Immature natural killer cell (primary cell): Measurements from ENCODE around the gene CLMN. TPM values are rescaled to one million over a fixed set of nuclear protein-coding genes. Genes with fewer than 3 reads are reported as not detected.

Experiments
- DNase-seq, 3 donors: peaks; one replicate each; pipeline ENCODE4 v3.0.0; 2022; ENCODE audit warnings: mixed read lengths in 1 of 3
- H3K27ac Mint-ChIP-seq, 6 donors: one replicate each; pipeline ENCODE4 v1.8.0; 2020; ENCODE audit warnings: mixed read lengths in 6 of 6, mild to moderate bottlenecking in 5 of 6, inconsistent platforms in 4 of 6, moderate library complexity in 3 of 6
- H3K27me3 Mint-ChIP-seq, 3 donors: one replicate each; pipeline ENCODE4 v1.8.0; 2020 to 2021; ENCODE audit warnings: low read depth in 3 of 3, mild to moderate bottlenecking in 3 of 3, mixed read lengths in 3 of 3, moderate library complexity in 3 of 3, inconsistent platforms in 1 of 3
- H3K36me3 Mint-ChIP-seq, 3 donors: one replicate each; pipeline ENCODE4 v1.8.0; 2020; ENCODE audit warnings: mixed read lengths in 3 of 3, inconsistent platforms in 2 of 3, mild to moderate bottlenecking in 2 of 3
- H3K4me1 Mint-ChIP-seq, 2 donors: one replicate each; pipeline ENCODE4 v1.8.0; 2020; ENCODE audit warnings: inconsistent platforms in 2 of 2, mild to moderate bottlenecking in 2 of 2, mixed read lengths in 2 of 2, moderate library complexity in 1 of 2
- H3K4me3 Mint-ChIP-seq, 5 donors: one replicate each; pipeline ENCODE4 v1.8.0; 2020; ENCODE audit warnings: mild to moderate bottlenecking in 5 of 5, mixed read lengths in 5 of 5, inconsistent platforms in 3 of 5, moderate library complexity in 3 of 5
- H3K9me3 Mint-ChIP-seq, 6 donors: one replicate each; pipeline ENCODE4 v1.8.0; 2020; ENCODE audit warnings: mild to moderate bottlenecking in 6 of 6, mixed read lengths in 6 of 6, inconsistent platforms in 4 of 6, moderate library complexity in 3 of 6
- polyA plus RNA-seq, 3 donors: library from polyadenylated mRNA; unstranded; fragments of 300-500 nt; fragmentation: Illumina TruSeq; gene quantifications; one replicate each; pipeline ENCODE4 v1.2.3, GENCODE V29; 2021

CLMN gene
- polyA plus RNA-seq, 3 donors from 2014 or later: 0.09 to 0.39 TPM; not detected in 1

- H3K4me1 Mint-ChIP-seq: no peaks in the 10 kb centered on the region
- no peaks in the 10 kb centered on the region for H3K9me3 Mint-ChIP-seq
- DNase-seq: no peak
- H3K36me3 Mint-ChIP-seq: no peaks in the 10 kb centered on the region
- no peak overlapping the region for H3K4me3 Mint-ChIP-seq
- peaks cover 2 to 6% (median 4%) of the 10 kb centered on the region in 3 donors for H3K27me3 Mint-ChIP-seq
- no peak overlapping the region for H3K27ac Mint-ChIP-seq
Observed at GRCh38 chr14:95312311-95312710, 7.4 kb downstream of the CLMN start.

DNA sequence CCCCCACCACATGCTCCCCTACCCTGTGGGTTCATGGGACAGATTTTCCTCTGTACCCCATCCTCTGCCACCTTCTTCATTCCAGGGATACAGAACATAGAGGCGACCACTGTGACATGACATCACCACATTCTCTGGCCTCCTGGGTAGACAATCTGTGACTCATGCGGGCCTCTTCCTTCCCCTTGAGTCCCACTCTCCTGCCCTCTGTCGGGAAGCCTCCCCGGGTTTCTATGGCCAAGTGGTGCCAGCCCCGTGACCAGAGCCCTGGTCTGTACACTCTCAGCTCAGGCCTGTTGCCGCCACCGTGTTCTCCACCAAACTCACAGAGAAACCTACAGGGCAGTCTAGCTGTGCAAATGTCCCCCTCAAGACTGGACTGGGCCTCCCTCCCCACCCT, 8.0 kb downstream of the CLMN start:
- H3K36me3 Mint-ChIP-seq: no peaks in the 10 kb centered on the region
- H3K9me3 Mint-ChIP-seq: no peaks in the 10 kb centered on the region
- H3K27ac Mint-ChIP-seq: peak overlapping the region in 1 of 6 donors; percentile 39
- peaks cover 2 to 11% (median 4%) of the 10 kb centered on the region in 3 donors for H3K27me3 Mint-ChIP-seq
- DNase-seq: no peak
- no peak overlapping the region for H3K4me3 Mint-ChIP-seq
- no peaks in the 10 kb centered on the region for H3K4me1 Mint-ChIP-seq

DNA sequence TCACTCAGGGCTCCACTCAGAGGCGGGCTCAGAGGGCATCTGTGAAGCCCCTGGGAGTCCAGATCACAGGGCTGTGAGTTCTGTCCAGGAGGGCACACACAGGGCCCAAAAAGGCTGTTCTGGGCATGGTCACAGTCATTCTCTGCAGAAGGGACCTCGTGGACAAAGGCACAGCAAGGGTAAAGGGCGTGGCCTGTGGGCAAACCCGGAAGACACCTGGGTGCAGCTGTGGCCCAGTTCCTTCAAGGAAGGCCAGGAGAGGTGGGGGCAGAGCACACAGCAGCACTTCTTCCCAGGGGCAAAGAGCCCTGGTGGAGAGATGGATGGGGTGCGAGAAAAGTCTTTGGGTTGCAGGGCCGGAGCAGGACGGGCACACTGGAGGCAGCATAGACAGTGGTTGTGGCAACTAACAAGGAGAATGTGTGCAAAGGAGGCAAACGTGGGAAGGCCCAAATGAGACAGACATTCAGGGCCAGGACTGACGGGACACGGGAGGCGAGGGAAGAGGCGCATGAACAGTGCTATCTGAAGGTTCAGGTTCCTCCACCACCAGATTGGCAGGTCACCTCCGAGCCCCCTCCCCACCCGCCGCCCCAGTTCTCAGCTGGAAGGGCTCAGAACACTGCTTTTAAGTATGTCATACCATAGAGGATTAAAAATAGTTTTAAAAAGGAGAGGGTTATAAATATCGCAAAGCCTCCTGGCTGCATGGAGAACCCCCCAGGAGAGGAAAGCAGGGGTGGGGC, 8.9 kb downstream of the CLMN start:
- Mint-ChIP-seq H3K4me1 (no peaks in the 10 kb centered on the region), H3K27me3 (peaks cover 2 to 14% (median 4%) of the 10 kb centered on the region in 3 donors), H3K4me3 (no peak overlapping the region), H3K36me3 (no peaks in the 10 kb centered on the region), H3K27ac (no peak overlapping the region), H3K9me3 (no peaks in the 10 kb centered on the region)
- no peak for DNase-seq

- H3K4me3 Mint-ChIP-seq: no peak overlapping the region
- H3K27me3 Mint-ChIP-seq: peaks cover 0 to 19% (median 1%) of the 10 kb centered on the region in 3 donors
- no peaks in the 10 kb centered on the region for H3K36me3 Mint-ChIP-seq
Observed at GRCh38 chr14:95309261-95310051, 10.3 kb downstream of the CLMN start.

DNA sequence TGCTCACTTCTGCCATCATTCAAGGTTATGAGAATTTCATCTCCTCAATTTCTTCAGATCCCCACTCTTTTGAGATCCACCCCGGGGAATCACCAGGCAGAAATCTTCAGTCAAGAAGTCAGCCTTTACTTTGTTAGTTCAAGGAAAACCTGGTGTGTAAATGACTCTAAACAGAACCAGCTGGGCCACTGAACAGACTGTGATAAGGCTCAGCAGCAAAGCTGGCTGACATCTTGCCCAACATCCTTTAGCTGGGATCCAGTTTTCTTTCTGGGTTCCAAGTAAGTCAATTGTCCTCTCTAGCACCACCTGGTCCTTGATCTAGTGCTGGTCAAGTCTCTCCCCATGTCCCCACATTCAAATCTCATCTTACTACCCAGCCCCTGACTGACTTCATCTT, 11.6 kb downstream of the CLMN start:
- H3K27me3 Mint-ChIP-seq: peaks cover 0 to 19% (median under 1%) of the 10 kb centered on the region in 3 donors
- H3K4me1 Mint-ChIP-seq: no peaks in the 10 kb centered on the region
- H3K36me3 Mint-ChIP-seq: no peaks in the 10 kb centered on the region
- no peak overlapping the region for H3K27ac Mint-ChIP-seq
- no peak overlapping the region for H3K4me3 Mint-ChIP-seq
- no peaks in the 10 kb centered on the region for H3K9me3 Mint-ChIP-seq
- no peak for DNase-seq

More at GRCh38 chr14:95309261-95310051, 10.3 kb downstream of the CLMN start:
- Mint-ChIP-seq H3K4me1 (no peaks in the 10 kb centered on the region), H3K9me3 (no peaks in the 10 kb centered on the region), H3K27ac (no peak overlapping the region)
- no peak for DNase-seq

GRCh38 chr14:95307402-95308041, 12.2 kb downstream of the CLMN start:
- Mint-ChIP-seq H3K27ac (no peak overlapping the region), H3K9me3 (no peaks in the 10 kb centered on the region), H3K4me3 (no peak overlapping the region), H3K4me1 (no peaks in the 10 kb centered on the region), H3K27me3 (peaks cover 0 to 19% (median 0%) of the 10 kb centered on the region in 3 donors), H3K36me3 (no peaks in the 10 kb centered on the region)
- no peak for DNase-seq

GRCh38 chr14:95305940-95306339, 13.8 kb downstream of the CLMN start:
- Mint-ChIP-seq H3K9me3 (no peaks in the 10 kb centered on the region), H3K4me1 (no peaks in the 10 kb centered on the region), H3K4me3 (no peak overlapping the region), H3K27ac (no peak overlapping the region), H3K27me3 (peaks cover 0 to 19% (median under 1%) of the 10 kb centered on the region in 3 donors), H3K36me3 (no peaks in the 10 kb centered on the region)
- DNase-seq: no peak

- Mint-ChIP-seq H3K4me1 (peaks cover 2 to 7% of the 10 kb centered on the region in 2 donors), H3K4me3 (no peak overlapping the region), H3K27ac (no peak overlapping the region), H3K27me3 (peaks cover 2 to 20% (median 4%) of the 10 kb centered on the region in 3 donors), H3K36me3 (no peaks in the 10 kb centered on the region), H3K9me3 (no peaks in the 10 kb centered on the region)
- no peak for DNase-seq
Observed at GRCh38 chr14:95305145-95305544, 14.6 kb downstream of the CLMN start.

- H3K27me3 Mint-ChIP-seq: peaks cover 5 to 20% (median 6%) of the 10 kb centered on the region in 3 donors
- H3K4me3 Mint-ChIP-seq: no peak overlapping the region
- H3K27ac Mint-ChIP-seq: no peak overlapping the region
- peaks cover 4 to 15% of the 10 kb centered on the region in 2 donors for H3K4me1 Mint-ChIP-seq
- DNase-seq: no peak
- no peaks in the 10 kb centered on the region for H3K36me3 Mint-ChIP-seq
- no peaks in the 10 kb centered on the region for H3K9me3 Mint-ChIP-seq
Observed at GRCh38 chr14:95304342-95304741, 15.4 kb downstream of the CLMN start.

DNA sequence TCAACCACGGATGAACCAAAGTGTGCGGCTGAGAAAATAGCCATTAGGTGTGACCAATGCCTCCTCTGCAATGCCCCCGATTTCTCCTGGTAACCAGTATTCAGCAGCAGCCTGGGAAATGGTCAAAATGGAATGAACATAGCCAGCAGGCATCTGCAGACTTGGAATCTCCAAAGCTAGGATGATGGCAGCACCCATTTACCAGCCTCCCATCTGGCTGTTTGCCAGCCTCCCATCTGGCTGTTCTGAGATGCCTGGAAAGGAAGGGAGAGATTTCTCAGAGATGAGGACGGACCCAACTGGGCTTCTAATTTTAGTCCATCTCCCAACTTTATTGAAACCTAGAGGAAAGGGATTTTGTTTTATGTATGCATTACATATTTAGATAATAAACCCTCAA, 16.2 kb downstream of the CLMN start:
- no peak for DNase-seq
- H3K36me3 Mint-ChIP-seq: no peaks in the 10 kb centered on the region
- peaks cover 4 to 16% of the 10 kb centered on the region in 2 donors for H3K4me1 Mint-ChIP-seq
- H3K27me3 Mint-ChIP-seq: peaks cover 5 to 20% (median 6%) of the 10 kb centered on the region in 3 donors
- H3K9me3 Mint-ChIP-seq: no peaks in the 10 kb centered on the region
- H3K27ac Mint-ChIP-seq: no peak overlapping the region
- H3K4me3 Mint-ChIP-seq: no peak overlapping the region

DNA sequence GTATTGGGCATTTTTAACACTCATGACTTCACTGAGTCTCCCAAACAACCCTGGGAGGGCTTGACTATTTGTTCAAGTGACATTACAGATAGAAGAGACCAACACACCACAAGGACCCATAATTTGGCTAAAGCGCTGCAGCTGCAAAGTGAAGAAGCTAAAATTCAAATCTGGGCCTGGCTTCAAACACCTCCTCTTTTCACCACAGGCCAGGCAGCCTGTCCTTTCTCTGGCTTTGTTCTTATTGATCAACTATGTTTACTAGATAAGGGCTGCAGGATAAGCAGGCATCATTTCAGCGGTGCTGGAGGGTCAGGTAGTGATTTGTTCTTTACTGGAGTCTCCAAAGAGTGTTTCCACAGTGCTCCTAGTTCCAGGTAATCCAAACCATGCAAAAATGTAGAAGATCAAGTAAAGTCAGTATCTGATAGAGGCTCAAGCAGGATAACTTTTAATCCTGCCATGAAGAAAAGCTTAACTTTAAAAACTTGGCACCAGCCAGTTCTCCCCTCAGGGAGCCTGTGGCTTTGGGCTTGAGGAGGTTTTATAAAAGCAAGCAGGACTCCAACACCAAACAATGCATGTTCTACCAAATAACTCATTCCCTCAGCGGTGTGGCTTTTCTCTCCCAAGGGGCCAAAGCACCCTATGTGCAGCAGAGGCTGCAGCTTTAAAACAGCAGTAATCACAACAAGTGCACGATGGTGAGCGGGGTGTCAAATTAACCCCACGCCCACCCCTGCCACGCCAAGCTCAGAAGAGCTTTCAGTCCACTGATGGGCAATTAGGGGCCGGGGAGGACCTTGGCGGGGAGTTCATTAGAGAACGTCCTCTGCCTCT, 16.8 kb downstream of the CLMN start:
- peaks cover 4 to 16% of the 10 kb centered on the region in 2 donors for H3K4me1 Mint-ChIP-seq
- no peak overlapping the region for H3K4me3 Mint-ChIP-seq
- no peak for DNase-seq
- no peaks in the 10 kb centered on the region for H3K36me3 Mint-ChIP-seq
- no peak overlapping the region for H3K27ac Mint-ChIP-seq
- H3K27me3 Mint-ChIP-seq: peaks cover 5 to 20% (median 9%) of the 10 kb centered on the region in 3 donors
- no peaks in the 10 kb centered on the region for H3K9me3 Mint-ChIP-seq

DNA sequence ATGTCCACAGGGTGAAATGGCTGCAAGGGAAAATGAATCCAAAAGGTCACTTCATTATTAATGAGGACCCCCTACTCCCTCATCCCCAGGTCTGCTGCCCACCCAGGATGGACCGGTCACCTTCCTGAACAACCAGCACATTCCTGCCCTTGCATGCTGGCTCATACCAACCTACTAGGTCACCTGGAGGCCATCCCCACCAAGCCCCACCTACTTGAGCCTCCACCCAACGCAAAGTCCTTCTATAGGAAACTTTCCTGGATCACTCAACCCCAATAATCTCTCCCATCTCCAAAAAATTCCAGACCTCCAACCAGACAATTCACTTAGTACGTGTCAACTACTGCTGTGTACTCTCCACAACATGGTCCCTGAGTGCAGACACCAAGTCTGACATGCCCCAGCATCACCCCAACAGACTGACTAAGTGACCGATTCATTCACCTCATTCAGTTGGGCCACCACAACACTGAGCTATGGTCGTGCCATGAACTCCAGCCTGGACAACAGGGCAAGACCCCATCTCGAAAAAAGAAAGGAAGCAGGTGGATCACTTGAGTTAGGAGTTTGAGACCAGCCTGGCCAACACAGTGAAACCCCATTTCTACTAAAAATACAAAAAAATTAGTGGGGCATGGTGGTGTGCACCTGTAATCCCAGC, 18.1 kb downstream of the CLMN start:
- DNase-seq: no peak
- Mint-ChIP-seq H3K27me3 (peaks cover 5 to 10% (median 9%) of the 10 kb centered on the region in 3 donors), H3K4me3 (no peak overlapping the region), H3K27ac (no peak overlapping the region), H3K9me3 (no peaks in the 10 kb centered on the region), H3K4me1 (peaks cover 4 to 16% of the 10 kb centered on the region in 2 donors), H3K36me3 (no peaks in the 10 kb centered on the region)
